ENCODE measurements around the gene AARSD1.
"Not testable (repeated sequence)": the region's sequence is repeated elsewhere in the genome, so short reads cannot be mapped to it uniquely, and the experiment has no call there.

Gene AARSD1

GRCh38 chr17:42980766-42981397 is 16.6 kb upstream of the AARSD1 start:
- DNase-seq (ENCODE audit: low read depth, low spot score): no peak

DNA sequence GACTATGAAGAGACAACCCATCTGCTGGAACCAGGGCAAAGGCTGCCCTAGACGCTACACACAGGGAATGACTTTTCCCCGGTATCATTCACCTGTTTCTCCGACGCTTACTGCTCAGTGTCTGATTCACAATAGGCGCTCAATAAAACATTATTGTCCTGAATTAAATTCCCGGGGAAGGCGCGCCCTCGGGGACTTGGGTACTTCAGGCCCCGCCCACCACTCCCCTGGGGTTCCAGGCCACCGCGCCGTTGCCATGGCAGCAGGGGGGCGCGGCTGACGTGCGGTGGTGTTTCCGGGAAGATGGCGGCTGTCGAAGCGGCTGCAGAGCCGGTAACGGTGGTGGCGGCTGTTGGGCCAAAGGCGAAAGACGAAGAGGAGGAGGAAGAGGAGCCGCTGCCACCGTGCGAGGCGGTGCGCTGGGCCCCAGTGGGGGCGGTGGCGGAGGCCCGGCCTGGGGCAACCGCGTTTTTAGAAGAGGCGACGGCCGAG is 16.1 kb upstream of the AARSD1 start, which contains the start of gene RUNDC1:
RUNDC1 (plus strand) TSS at position 292 of the 492 bp plus-strand sequence; CDS start at position 304, 12 bp downstream.
- DNase-seq (ENCODE audit: low read depth, low spot score): no peak

DNA sequence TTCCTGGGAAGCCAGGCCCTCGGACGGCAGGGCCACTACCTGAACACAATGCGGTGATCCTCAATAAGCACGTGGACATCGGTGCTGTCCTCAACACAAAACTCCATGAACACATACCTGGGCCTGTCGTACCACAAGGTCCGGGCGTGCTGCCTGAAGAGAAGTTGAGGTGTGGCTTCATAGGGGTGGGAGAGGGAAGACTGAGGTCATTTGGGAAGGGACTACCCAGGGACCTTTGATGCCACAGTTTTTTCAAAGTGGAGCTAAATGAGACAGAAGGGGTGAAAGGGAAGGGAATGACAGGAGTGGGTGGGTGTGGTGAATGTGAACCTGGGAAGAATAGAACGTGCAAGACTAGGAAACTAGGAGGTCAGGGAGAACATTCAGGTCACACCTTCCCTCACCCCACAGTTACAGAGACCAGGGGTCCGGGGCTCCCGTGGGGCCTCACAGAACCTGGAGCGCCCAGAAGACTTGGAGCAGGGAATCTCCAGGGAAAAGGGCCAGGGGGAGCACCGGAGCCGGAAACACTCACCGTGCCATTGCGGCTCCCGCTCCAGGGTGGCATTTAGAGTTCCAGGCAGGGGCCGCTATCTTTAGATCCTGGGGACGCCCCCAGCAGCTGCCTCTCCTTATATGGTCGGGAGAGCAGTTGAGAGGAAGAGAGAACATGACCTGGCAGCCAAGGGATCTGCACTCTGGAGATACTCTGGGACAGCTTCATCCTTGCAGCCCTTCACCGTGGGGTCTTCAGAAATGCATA is 15.4 kb upstream of the AARSD1 start, which contains the start of gene PTGES3L:
PTGES3L (minus strand) TSS at position 570 of the 763 bp plus-strand sequence; CDS start at position 543, 27 bp downstream.
- no peak for DNase-seq (ENCODE audit: low read depth, low spot score)

- not testable (repeated sequence) for DNase-seq (ENCODE audit: low read depth, low spot score)
Measured at GRCh38 chr17:42975701-42976100, 11.4 kb upstream of the AARSD1 start.

DNA sequence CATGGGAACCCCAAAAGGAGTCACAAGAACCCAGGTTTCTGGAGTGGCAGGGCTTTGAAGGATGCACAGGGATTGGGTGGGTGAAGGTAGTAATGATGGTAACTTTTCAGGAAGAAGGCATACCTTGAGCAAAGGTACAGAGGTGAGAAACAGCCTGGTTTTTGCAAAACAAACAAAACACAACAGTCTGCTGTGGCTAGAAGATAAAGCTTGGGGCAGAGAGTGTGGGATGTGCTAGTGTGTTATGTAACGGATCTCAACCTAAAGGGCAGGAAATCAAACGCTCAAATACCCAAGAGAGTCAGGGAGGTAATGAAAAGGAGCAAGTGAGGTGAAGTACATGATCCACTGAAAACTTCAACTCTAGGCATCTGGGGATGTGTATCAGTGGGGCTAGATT is 11.0 kb upstream of the AARSD1 start:
- DNase-seq (ENCODE audit: low read depth, low spot score): no peak

GRCh38 chr17:42973323-42973722 is 9.1 kb upstream of the AARSD1 start:
- not testable (repeated sequence) for DNase-seq (ENCODE audit: low read depth, low spot score)

DNA sequence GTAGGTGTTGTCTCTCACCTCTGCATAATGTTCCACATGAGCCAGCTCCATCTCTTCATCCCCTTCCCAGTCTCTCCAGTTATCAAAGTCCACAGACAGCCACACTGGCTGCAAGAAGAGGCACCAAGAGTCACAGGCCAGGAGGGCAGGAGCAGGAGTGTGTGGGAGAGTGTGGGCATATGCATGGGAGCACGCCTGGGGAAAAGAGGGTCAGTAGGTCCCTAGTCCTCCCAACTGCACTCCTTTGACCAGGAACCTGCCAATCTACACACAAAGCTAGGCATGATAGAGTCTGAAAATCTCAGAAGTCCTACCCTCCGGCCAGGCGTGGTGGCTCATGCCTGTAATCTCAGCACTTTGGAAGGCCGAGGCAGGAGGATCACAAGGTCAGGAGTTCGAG is 7.3 kb upstream of the AARSD1 start:
- no peak for DNase-seq (ENCODE audit: low read depth, low spot score)

DNA sequence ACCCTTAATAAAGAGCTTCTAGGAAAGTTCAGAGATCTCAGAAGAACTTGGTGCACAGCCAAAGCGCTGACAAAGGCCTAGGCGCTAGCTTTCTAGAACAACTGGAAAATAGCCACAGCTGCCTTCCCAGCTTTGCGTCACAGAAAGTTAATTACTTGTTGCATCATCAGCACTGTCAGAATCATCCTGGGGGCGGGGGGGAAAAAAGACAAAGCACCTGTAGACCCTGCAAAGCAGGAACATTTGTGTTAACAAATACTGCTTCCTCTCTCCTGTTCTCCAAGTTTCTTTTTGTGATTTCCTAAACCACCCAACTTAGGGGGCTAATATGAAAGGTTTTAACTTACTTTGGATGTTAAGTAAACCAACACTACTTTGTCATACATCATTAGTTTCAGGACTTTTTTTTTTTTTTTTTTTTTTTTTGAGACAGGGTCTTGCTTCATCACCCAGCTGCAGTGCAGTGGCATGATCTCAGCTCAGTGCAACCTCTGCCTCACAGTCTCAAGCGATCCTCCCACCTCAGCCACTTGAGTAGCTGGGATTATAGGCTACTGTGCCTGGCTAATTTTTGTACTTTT is 4.8 kb upstream of the AARSD1 start:
- DNase-seq (ENCODE audit: low read depth, low spot score): no peak

DNA sequence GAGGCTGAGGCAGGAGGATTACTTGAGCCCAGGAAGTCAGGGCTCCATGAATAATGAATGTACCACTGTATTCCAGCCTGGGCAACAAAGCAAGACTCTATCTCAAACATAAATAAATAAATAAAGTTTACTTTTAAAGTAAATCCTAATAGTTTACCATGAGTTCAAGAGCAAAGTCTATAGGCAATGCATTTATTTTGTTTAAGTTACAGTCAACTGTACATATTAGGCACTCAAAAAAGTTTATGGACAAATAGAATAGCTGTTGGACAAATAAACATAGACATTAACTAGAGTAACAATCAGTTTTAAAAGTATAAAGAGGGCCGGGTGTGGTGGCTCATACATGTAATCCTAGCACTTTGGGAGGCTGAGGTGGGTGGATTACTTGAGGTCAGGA is 3.7 kb upstream of the AARSD1 start:
- no peak for DNase-seq (ENCODE audit: low read depth, low spot score)

DNA sequence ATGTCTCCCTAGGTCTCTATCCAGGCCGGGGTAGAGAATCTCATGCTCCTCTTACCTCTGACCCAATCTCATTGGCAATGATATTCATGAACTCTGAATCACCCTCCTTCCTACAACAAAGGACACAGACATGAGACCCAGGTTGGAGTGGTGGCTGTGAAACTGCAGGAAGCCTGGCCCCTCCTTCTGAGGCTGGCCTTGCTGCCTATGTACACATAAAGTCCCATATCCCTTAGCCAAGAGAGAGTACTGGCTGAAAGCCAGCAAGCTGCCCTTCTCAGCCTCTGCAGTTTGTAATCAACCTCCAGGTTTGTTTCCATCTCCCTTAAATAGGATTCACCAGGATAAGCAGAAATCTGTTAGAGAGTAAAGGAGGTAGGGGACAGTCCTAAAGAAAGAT is 10.6 kb downstream of the AARSD1 start:
- DNase-seq (ENCODE audit: low read depth, low spot score): no peak

- DNase-seq (ENCODE audit: low read depth, low spot score): no peak
Measured at GRCh38 chr17:42950044-42950783, 14.0 kb downstream of the AARSD1 start.

DNA sequence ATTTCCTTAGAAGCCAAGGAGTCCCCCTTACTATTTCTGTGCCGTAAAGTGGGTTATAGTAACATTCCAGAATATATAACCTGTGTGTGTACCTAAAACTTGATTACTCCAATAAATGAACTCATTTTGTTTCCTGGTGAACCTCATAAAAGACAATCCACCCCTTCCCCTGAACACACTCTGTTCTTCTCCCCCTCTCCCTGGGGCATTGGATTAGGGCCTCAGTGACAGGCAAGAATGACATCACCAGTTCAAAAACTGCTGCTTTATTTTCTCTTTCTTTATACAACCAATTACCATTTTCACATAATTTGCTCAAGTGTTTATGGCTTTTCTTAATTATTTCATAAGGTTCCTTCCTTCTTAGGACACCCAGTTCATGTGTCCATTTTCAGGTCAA is 17.4 kb downstream of the AARSD1 start:
- DNase-seq (ENCODE audit: low read depth, low spot score): no peak

DNA sequence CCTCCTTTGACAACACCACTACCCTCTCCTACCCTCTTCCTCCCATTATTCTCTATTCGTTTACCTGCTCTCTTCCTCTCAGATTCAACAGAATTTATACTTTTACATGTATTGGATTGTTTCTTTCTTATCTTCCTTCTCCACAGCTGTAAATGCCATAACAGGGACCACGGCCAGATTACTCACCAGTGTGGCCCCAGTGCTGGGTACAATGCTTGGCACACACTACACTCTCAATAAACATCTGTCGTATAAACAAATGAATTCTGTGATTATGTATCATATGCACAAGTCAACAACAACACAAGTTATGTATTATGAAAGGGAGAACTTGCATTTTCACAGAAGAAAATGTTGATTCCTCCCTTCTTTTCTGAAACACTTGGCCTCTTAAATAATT is 20.0 kb downstream of the AARSD1 start:
- no peak for DNase-seq (ENCODE audit: low read depth, low spot score)

- DNase-seq (ENCODE audit: low read depth, low spot score): no peak
Measured at GRCh38 chr17:42937712-42938596, 26.3 kb downstream of the AARSD1 start.

DNA sequence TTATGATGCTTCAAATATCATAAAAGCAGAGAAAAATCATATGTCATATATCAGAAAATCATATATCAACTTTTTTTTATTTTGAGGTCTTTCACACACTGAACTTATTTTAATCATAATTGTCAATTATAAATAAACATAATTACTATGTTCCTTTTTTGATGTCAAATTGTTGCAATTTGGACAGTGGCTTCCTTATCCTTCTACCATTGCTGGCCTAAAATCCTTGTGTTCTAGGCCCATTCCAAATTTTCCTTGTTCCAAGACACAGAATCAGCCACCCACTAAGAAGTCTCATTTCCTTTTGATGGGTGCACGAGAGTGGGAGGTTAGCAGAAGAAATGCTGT is 34.8 kb downstream of the AARSD1 start:
- DNase-seq (ENCODE audit: low read depth, low spot score): no peak

DNA sequence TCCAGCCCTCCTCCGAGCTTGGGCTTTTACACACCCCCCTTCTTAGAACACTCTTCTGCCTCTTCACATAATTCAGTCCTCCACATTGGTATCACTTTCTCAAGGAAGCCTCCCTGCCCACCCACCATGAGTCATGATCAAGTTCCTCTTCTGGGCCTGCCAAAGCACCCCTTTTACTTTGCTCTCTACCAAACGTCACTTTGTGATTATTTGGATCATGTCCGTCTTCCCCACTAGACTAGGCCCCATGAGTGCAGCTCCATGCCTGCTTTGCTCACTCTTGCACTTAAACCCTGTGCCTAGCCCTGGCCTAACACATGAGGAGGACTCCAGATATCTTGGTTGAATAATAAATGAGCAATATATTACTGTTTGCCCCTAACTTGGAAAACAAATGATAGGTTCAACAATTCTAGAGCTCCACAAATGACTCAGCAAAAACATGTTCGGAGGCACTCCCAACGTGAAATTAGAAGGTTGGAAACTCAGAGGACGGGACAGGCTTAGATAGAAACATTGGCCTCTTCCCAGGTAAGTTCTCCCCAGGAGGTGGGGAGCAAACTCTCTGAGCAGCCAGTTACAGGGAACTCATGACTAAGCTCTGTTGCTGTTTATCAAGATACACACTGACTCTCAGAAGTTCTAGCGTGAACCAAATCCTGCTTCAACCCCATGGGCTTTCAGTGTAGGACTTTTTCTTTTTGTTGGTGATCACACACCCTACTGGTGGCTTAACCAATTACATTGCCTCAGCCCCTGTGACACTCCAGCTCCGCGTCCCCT is 35.3 kb downstream of the AARSD1 start:
- DNase-seq (ENCODE audit: low read depth, low spot score): peak; percentile 68

GRCh38 chr17:42924891-42925290 is 39.4 kb downstream of the AARSD1 start:
- DNase-seq (ENCODE audit: low read depth, low spot score): no peak

- not testable (repeated sequence) for DNase-seq (ENCODE audit: low read depth, low spot score)
Measured at GRCh38 chr17:42923472-42923871, 40.8 kb downstream of the AARSD1 start.

DNA sequence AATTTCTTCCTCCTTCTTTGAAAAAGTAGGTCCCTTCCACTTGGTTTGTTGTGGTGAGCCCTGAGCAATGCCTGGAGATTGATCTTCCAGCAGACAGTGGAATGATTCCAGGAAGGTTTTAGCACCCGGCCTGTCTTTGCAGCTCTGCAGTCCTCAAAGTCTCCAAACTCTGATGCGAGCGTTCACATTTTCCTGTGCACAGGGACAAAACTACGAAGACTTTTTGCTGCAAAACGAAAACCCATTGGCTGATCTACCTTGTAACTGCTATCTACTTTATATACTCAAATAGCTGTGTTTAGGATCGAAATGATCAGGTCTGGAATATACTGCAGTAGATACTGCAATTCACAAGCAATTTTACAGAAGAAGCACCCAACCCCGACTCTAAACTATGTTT is 42.0 kb downstream of the AARSD1 start:
- DNase-seq (ENCODE audit: low read depth, low spot score): no peak

DNA sequence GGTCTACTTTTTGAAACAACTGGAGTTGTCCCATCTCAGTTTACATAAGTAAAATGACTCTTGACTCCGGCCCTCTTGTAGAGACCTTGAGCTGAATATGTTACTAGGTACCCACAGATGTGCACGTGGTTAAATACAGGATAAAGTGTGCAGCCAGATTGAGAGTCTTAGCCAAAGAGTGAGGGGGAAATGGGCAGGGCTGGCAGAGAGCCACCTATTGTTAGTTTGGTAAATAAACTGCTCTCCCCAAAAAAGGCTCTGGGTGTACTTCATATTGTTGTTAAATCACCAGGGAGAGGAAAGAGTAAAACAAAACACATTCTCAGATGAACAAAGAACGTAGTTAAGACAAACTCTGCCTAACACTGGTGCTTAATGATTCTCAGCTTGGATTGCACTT is 43.3 kb downstream of the AARSD1 start:
- no peak for DNase-seq (ENCODE audit: low read depth, low spot score)

All from iPS DF 19.7 (cell line).